Head of caudate nucleus (tissue), 42 donors: ENCODE data around the gene CDH13.

ENCODE experiments used
- DNase-seq, 42 donors: peaks; one replicate each; pipeline versions ENCODE4 v3.0.0 to v3.0.0-alpha.2; 2020 to 2021; ENCODE audit warnings: mixed read lengths in 7 of 42
- intact Hi-C: fragments of 100-400 bp; cut with DNase I; formaldehyde crosslinking; loops from one replicate; pipeline ENCODE4 v1.15.0; 2022

Gene CDH13

DNA sequence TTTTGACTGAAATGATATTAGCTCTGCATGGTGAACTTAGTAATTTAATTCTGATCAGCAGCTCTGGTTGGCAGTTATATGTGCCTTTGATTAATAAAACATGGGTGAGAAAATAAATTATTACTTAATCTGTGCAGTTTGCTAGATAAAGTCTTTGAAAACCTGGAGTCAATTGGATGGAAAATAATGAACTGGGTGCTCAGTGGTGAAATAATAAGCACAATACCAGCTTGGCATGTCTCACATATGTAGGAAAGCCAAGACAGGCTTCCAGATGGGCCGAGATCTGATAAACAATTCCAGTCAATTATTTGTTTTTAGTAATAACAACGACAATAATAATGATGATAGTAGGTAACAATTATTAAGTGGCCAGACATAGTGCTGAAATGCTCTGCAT is 326.7 kb downstream of the CDH13 start:
- DNase-seq, result no peak
- intact Hi-C loops, result no loop called here

DNA sequence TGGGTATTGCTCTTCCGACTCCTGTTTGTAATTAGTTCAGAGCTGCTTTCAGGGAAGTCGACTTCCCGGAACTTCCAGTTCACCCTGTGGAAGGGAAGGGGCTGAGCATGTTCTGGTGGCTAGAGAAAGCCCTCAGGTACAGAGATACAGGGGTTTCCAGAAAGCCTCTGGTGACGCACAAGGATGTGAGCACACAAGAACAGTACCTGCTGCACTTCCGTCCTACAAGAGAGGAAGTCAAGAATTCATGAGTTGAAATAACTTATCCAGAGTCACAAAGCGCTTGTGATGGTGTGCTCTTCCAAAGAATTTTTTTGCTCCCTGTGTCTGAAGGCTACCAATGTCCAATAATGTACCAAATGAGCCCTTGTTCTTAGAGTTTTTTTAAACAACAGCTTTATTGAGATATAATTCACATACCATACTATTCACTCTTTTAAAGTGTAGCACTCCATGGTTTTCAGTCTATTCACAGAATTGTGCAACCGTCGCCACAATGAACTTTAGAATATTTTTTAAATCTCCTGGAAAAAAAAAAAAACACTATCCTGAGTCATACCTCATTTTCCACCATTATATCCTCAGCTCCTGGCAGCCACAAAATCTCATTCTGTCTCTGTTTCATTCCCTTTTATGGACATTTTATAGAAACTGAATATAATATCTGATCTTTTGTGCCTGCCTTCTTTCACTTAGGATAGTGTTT is 327.6 kb downstream of the CDH13 start:
- DNase-seq, result no peak
- intact Hi-C loops, result no loop called here

DNA sequence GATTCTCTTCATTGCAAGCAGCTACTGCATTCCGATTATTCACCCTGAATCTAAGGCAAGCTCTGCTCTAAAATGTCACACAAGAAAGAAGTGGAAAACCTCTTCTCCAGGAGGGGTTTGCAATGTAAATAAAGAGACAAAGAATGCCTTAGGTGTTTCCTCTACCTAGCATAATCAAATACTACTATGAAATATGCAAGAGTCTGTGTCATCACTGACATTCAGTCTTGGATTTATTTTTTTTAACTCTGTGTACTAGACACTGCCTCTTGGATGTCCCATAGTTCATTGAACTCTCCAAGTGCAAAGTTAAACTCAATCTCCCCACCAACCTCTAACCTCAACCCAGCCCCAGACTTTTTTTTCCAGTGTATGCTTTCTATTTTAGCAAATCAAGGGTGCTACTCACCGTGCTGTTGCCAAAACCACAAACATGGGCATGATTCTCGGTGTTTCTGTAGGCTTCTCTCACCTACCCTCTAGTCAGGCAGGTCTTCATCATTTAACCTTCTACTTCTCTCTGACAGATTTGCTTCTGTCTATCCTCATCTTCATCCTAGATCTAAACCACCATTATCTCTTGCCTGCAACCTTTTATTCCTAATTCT is 329.1 kb downstream of the CDH13 start:
- no peak for DNase-seq
- intact Hi-C loops, result no loop called here

DNA sequence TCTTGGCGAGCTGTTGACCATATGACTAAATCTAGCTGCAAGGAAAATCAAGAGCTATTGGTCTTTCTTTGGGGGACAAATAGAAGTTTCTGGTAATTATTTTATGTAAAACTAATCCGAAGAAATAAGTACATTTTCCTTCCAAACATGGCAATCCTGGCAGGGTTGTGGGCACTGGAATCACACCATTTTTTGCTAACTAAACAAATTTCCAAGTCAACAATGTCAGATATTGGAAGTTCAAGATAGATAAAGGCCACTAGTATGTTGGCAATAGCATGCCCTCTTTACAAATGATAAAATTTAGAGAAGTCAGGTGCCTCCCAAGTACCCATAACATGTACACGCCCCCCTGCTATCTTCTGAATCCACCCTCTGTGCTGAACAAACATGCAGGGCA is 330.4 kb downstream of the CDH13 start:
- no peak for DNase-seq
- intact Hi-C loops, result no loop called here

DNA sequence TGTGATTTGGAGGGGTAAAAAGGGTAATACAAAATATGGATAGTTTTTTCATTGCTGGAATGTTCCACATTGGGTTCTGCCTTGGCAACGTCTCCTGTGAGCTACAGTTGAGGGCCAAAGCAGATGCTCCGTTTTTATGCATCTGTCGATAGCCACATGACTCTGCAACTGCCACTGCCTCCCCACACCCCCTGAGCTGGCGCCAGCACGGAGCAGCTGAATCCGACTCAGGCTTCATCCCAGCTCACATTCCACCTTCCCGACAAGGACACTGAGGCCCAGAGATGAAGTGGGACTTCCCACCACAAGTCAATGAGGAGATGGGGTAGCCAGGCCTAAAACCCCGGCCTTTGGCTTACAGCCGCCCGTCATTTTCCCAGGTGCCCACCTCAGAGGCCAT is 334.1 kb downstream of the CDH13 start:
- no peak for DNase-seq
- intact Hi-C loops, result no loop called here

DNA sequence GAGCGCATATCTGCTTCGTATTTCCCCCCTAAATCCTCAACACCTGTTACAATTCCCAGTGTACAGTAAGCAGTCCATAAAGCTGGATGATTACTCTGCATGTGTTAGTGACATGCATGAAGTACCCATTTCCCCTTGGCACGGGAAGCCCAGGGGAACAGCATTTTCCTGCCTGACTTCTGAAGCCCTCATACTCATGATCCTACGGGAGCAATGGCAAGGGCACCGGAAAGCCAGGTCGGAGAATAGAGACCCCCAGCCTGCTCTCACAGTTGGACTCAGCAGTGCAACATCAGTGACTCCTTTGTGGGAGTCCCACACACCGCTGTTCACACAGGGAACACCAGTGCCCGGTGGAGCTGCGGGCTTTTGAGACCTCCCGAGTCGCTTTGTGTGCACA is 336.9 kb downstream of the CDH13 start:
- no peak for DNase-seq
- intact Hi-C loops, result no loop called here

DNA sequence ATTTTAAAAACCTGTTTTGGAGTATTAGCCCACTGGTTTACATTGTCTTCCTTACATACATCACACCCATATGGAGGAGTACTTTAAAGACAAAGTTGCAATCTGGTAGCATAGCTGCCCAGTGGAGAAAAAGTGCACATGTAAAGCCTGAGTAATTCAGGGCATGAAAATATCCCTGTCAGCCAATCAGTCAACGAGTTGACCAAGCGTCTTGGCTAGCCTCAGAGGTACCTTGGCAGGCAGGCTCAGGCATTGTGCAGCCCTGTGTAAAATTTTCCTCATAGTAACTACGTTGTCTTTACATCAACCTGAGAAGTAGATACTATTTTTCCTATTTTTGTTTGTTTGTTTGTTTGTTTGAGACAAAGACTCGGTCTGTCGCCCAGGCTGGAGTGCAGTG is 339.0 kb downstream of the CDH13 start:
- no peak for DNase-seq
- intact Hi-C loops, result no loop called here

DNA sequence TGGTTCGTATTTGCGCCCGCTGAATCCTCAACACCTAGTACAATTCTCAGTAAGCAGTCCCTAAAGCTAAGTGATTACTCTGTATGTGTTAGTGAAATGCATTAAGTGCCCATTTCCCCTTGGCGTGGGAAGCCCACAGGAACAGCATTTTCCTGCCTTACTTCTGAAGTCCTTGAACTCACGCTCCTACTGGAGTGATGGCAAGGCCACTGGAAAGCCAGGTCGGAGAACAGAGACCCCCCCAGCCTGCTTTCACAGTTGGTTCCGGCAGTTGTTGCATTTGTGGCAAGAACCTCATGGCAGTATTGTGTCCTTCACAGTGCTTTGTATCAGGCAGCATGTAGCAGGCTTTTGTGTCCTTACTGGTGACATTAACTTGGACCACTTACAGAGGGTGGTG is 340.7 kb downstream of the CDH13 start:
- no peak for DNase-seq
- intact Hi-C loops, result no loop called here

DNA sequence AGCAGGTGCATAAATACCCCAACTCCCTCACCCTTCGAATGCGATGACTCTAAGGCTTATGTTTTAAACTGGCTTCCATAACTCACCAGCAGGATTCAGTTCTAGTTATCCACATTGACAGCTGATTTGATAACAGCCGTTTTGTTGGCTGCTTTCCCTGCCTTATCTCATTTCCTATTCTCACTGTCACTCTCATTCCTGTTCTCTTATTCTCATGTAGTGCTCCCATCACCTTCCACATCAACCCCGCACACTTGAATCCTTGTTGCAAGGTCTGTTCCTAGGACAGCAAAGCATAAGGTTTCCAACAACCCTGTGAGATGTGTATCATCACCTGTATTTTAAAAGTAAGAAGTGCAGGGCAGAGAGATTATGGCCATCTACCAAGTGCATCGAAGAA is 344.4 kb downstream of the CDH13 start:
- intact Hi-C loops, result no loop called here

DNA sequence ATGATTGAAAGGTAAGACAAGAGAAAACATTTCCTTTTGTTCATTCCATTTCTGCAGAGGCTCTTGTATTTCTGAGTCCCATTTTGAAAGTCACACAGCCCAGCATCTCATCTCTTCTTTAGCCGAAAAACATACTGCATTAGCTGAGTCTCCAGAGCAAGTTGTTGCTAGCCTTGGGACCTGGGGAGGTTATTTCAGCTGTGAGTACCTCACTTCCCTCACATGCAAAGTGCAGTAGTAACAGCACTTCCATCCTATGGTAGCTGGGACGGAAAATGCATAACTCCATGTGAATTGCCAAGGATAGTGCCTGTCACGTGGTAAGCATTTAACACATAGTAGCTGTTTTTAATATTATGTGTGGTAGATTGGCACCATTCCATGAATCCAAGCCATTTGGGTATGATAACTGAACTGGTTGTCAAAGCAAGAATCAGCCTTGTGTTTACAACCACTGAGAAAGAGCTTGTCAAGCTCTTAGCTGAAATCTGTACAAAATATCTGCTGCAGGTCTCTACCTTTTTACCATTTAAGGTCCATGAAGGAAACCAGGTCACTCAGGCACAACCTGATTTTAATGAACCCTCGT is 345.7 kb downstream of the CDH13 start:
- DNase-seq, result no peak
- intact Hi-C loops, result no loop called here

More for the DNA sequence above, 344.4 kb downstream of the CDH13 start:
- DNase-seq, result no peak

DNA sequence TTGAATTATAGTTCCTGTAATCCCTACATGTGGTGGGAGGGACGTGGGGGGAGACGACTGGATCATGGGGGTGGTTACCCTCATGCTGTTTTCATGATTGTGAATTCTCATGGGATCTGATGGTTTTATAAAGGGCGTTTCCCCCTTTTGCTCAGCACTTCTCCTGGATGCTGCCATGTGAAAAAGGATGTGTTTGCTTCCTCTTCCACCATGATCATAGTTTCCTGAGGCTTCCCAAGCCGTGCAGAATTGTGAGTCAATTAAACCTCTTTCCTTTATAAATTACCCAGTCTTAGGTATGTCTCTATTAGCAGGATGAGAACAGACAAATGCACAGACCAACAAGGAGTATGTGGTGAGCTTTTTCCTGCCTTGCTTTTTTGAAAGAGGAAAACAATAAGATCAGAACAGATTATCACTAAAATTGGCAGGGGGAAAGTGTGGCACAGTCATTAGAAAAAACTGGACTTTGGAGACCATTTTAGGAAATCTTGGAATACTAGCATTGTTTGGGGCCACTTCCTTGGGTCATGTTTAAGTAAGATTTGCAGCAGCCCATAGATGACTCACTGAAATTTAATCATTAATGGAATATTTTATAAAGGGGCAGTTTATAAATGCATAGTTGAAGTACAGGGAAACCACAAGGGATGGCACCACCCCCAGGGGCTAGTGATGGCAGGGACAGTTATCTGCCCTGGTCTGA is 352.8 kb downstream of the CDH13 start:
- intact Hi-C loops, result no loop called here
- DNase-seq, result no peak

DNA sequence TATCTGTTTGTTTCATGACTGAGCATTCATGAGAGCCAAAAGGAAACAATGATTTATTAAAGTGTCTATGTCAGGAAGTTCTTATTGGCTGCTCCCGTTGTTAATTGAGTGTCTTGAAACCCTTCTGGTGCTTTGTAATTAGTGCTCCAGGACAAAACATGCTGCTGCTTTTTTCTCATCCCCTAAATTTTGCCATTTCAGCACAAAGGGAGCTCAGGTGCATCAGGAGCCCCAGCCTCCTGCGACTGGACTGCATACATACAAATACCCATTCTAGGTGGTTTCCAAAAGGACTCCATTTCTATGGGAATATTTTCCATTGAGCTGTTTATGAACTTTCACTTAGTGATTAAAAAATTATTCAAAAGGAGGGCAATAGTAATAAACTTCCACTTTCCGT is 354.0 kb downstream of the CDH13 start:
- intact Hi-C loops, result no loop called here
- no peak for DNase-seq

DNA sequence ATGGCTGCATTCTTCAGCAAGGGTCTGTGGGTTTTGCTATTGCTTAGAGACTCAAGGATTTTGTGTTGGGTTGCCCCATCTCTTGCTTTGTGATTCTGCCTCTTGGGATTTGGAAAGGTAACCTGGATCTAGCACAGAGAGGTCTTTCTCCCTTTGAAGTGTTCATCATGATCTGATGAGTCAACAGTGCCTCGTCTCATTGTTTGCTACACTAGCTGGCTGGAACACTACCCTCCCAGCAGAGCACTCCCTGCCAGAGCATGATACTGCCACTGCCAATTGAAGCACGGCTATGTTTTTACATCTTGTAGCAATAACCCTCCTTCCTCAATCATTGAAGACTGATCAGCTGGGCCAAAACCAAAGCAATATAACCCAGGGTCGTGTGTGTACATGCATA is 361.0 kb downstream of the CDH13 start:
- no peak for DNase-seq
- intact Hi-C loops, result no loop called here

DNA sequence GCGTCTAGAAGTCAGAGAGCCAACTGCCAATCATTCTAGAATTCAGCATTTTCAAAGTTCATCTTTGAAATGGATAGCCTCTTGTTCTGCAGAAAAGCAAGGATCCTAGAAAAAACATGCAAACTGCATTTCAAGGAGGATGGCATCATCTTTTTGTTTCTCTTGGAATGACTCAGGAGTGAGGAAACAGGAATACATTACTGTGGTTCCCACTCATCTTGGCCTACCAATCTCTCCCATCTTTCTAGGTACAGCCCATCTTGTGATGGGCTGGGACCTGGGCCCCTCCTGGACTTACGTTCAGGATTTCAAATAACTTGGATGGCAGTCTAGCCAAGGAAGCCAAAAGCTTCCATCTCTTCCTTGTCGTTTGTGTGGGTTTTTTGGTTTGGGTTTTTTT is 363.4 kb downstream of the CDH13 start:
- DNase-seq, result no peak
- intact Hi-C loops, result no loop called here

DNA sequence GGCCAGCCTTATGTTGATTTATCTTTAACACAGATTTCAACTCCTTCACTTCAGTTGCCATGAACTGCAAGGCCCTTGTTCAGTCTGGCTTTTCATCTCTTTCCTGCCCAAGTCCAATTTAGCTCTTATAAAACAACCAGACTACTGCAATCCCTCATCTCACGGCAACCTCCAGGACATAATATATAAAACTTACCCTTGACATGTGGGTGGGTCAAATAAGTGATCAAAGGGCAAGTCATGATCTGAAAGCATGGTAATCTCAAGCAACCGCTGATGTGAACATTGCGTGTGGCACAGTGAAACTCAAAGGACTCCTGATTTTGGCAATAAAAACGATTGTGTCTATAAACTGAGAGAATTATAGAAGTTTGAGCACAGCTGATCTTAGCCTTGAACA is 364.6 kb downstream of the CDH13 start:
- intact Hi-C loops, result no loop called here
- DNase-seq, result no peak

DNA sequence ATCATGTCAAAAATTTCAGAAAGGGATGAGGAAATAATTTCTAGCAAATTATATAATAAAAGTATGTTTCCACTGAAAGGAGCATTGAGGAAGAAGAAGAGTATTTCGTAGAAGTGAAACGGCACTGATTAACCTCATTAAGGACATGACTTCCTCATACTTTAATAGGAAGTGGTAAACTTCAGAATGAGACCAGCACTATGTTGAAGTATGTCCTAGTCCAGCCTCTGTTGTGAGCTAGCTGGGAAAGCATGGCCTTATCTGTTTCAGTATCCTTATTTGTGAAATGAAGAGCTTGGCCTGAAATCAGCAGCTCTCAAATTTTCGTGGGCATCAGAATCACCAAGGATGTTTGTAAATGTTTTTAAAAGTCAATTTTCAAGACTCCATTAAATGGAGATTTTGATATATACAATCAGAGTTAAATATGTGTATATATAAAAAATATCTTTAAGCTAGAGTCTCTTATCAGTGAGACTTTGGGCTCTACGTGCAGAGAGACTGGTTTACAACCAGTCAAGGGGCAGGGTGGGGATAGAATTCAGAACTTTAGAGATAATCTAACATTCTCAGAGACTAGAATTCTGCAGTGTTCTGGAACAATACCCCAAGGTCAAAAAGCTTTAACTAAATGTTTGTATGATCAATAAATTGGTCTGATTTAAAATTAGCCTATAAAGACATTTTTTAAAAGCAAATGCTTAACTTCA is 365.4 kb downstream of the CDH13 start:
- no peak for DNase-seq
- intact Hi-C loops, result no loop called here

DNA sequence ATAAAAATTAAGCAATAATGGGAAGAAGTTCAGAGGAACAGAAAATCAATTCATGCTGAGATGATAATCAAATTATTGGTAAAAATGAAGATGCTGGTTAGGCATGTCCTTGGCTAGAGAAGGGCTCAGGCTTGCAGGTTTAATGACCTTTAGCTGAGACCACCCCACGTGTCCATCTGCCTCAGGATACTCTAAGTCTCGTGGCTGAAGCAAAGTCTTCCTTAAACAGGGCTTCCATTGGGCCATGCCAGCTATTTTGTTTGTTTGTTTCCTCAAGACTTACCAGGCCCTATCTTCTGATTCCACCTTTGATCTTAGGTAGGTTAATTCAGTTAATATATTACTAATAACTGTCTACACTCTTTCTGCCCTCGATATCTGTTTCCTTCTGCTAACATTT is 366.0 kb downstream of the CDH13 start:
- intact Hi-C loops, result no loop called here
- DNase-seq, result no peak

DNA sequence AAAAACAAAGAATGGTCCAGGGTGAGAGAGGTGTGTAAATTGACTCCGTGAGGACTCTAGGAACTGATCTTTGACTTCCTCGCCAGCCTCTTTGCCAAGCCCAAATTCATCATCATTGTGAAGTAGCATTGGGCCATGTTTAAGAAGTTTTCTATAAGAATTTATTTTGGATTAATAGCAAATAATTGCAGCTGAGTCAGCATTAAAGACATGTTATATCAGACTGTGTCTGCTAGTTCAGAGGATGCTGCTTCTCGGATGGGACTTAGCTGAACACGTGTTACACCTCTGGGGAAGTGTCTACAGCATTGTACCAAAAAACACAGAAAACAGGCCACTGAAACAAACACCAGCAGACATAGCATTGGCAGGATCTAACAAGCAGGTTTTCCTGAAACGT is 366.6 kb downstream of the CDH13 start:
- intact Hi-C loops, result no loop called here
- DNase-seq, result no peak

DNA sequence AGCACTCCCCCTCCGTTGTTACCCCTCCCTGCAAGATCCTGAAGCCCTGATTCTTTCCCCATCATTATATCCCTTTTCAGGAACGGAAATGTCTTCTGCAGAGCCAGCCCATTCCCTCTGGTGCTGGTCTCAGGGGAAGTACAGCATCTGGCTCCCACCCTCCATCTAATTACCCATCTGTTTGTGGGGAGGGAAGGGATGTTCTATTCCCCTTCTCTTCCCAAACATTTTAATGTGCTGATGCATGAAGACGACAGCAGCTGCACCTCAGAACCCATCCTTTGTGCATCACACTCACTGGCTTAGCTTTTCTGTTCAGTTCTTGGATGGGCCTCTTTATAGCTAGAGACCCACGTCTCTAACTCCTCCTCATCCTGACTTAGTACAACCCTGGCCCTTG is 367.2 kb downstream of the CDH13 start:
- intact Hi-C loops, result no loop called here
- no peak for DNase-seq
